HepG2 (cell line): ENCODE results near the gene XPC. TPM values are rescaled to one million over a fixed set of nuclear protein-coding genes. Genes with fewer than 3 reads are reported as not detected.

Experiments used
- CEBPB ChIP-seq: IDR thresholded peaks from 2 replicates; pipeline ENCODE4 v1.6.1; 2011; ENCODE audit warnings: low read depth, low read length, improper control_type of control experiment, borderline replicate concordance
- CEBPG ChIP-seq: IDR thresholded peaks from 2 replicates; pipeline ENCODE4 v1.6.1; 2016
- FOXA3 ChIP-seq: IDR thresholded peaks from 2 replicates; pipeline ENCODE4 v1.6.1; 2016; ENCODE audit warnings: missing genetic modification reagents, missing compliant biosample characterization
- FOXC1 ChIP-seq: sonication (generic); formaldehyde crosslinking; IDR thresholded peaks from 2 replicates; pipeline ENCODE4 v1.8.0; 2022; ENCODE audit warnings: mild to moderate bottlenecking, missing genetic modification reagents, borderline replicate concordance
- FOXK2 ChIP-seq: fragments of 450-650 bp; IDR thresholded peaks from 2 replicates; pipeline ENCODE4 v1.6.1; 2016
- FOXO1 ChIP-seq: sonication (generic); formaldehyde crosslinking; IDR thresholded peaks from 2 replicates; pipeline ENCODE4 v1.4.0; 2020; ENCODE audit warnings: missing genetic modification reagents
- GATAD2A ChIP-seq: IDR thresholded peaks from 2 replicates; pipeline ENCODE4 v1.6.1; 2016
- HDAC2 ChIP-seq: sonication (generic); formaldehyde crosslinking; IDR thresholded peaks from 2 replicates; pipeline ENCODE4 v1.4.0; 2020; ENCODE audit warnings: missing genetic modification reagents
- IKZF5 ChIP-seq: IDR thresholded peaks from 2 replicates; pipeline ENCODE4 v1.6.1; 2018; ENCODE audit warnings: missing genetic modification reagents, mild to moderate bottlenecking, missing compliant biosample characterization
- JUNB ChIP-seq: sonication (generic); formaldehyde crosslinking; IDR thresholded peaks from 2 replicates; pipeline ENCODE4 v1.8.0; 2022; ENCODE audit warnings: missing genetic modification reagents, mild to moderate bottlenecking, borderline replicate concordance
- KDM1A ChIP-seq: IDR thresholded peaks from 2 replicates; pipeline ENCODE4 v1.6.1; 2016; ENCODE audit warnings: missing compliant biosample characterization
- MXD4 ChIP-seq: IDR thresholded peaks from 2 replicates; pipeline ENCODE4 v1.6.1; 2016; ENCODE audit warnings: mild to moderate bottlenecking, missing biosample characterization, missing genetic modification reagents
- RAD21 ChIP-seq: fragments of 450-650 bp; formaldehyde crosslinking; IDR thresholded peaks from 2 replicates; pipeline ENCODE4 v1.5.0; 2020; ENCODE audit warnings: mild to moderate bottlenecking
- RFX1 ChIP-seq: fragments of 450-650 bp; IDR thresholded peaks from 2 replicates; pipeline ENCODE4 v1.6.1; 2017
- SMAD3 ChIP-seq: sonication (generic); formaldehyde crosslinking; IDR thresholded peaks from 2 replicates; pipeline ENCODE4 v1.4.0; 2020; ENCODE audit warnings: missing genetic modification reagents
- SP2 ChIP-seq: sonication (generic); formaldehyde crosslinking; IDR thresholded peaks from 2 replicates; pipeline ENCODE4 v1.5.1; 2020; ENCODE audit warnings: mild to moderate bottlenecking, missing genetic modification reagents
- STAG1 ChIP-seq: sonication (generic); formaldehyde crosslinking; IDR thresholded peaks from 2 replicates; pipeline ENCODE4 v1.4.0; 2020; ENCODE audit warnings: missing genetic modification reagents
- ZFP91 ChIP-seq: sonication (generic); formaldehyde crosslinking; IDR thresholded peaks from 2 replicates; pipeline ENCODE4 v1.9.0; 2022; ENCODE audit warnings: missing genetic modification reagents, mild to moderate bottlenecking, borderline replicate concordance
- ZNF10 ChIP-seq: sonication (generic); formaldehyde crosslinking; IDR thresholded peaks from 2 replicates; pipeline ENCODE4 v1.4.0; 2020; ENCODE audit warnings: mild to moderate bottlenecking, low read depth, missing genetic modification reagents, borderline replicate concordance
- ZNF720 ChIP-seq: sonication (generic); formaldehyde crosslinking; IDR thresholded peaks from 2 replicates; pipeline ENCODE4 v1.4.0; 2020; ENCODE audit warnings: missing genetic modification reagents
- polyA plus RNA-seq, 8 experiments: library from polyadenylated mRNA; depleted of rRNA in 3 of 8; stranded (reverse) in 7 of 8; unstranded in 1 of 8; fragments of >200 nt; fragmentation: Illumina TruSeq in 4 of 8; extraction: Trizol in 4 of 8; gene quantifications; 2 replicates each; pipeline versions ENCODE4 v1.2.1 to v1.2.3, GENCODE V29; 2011 to 2016; ENCODE audit warnings: low read depth in 4 of 8, missing spikeins in 1 of 8, mixed read lengths in 1 of 8; ENCODE audit not compliant: insufficient read depth in 1 of 8
- total RNA-seq, 5 experiments: library from RNA; depleted of rRNA; stranded (reverse); fragments of >200 nt; fragmentation: Illumina TruSeq; extraction: Trizol; gene quantifications; 2 replicates each; pipeline ENCODE4 v1.2.3, GENCODE V29; 2016; ENCODE audit warnings: low read depth in 1 of 5

Gene XPC
- total and polyA plus RNA-seq, 2 of the 13 experiments (the other 11 are each of a cell fraction or from before 2014, with no cell fraction given): 9.4 to 24.1 TPM

GRCh38 chr3:14203521-14204079 lies 25.2 kb upstream of the XPC start (continued):
- TF ChIP-seq STAG1 (peak; percentile 86), JUNB (CRISPR knock-in tag) (no peak), ZNF720 (CRISPR knock-in tag) (no peak), GATAD2A (peak; percentile 42; the same call in 1 of the 2 replicates), SMAD3 (0 out of 2 replicates have a peak, but pooled peaks have one; percentile 34), FOXO1 (CRISPR knock-in tag) (no peak; the same call in 1 of the 2 replicates), KDM1A (peak; percentile 24; the same call in 1 of the 2 replicates), HDAC2 (peak; percentile 42; the same call in 1 of the 2 replicates), SP2 (CRISPR knock-in tag) (0 out of 2 replicates have a peak, but pooled peaks have one; percentile 5), MXD4 (CRISPR knock-in tag) (no peak), FOXA3 (CRISPR knock-in tag) (peak; percentile 35; the same call in 1 of the 2 replicates), ZNF10 (no peak), IKZF5 (no peak), RFX1 (no peak), CEBPG (peak; percentile 43; the same call in 1 of the 2 replicates), RAD21 (CRISPR knock-in tag) (peak; percentile 79), FOXC1 (CRISPR knock-in tag) (0 out of 2 replicates have a peak, but pooled peaks have one; percentile 29), FOXK2 (no peak), CEBPB (peak; percentile 31; the same call in 1 of the 2 replicates), ZFP91 (CRISPR knock-in tag) (peak; percentile 1; the same call in 1 of the 2 replicates)
